ENCODE measurements around the gene MSL1. TPM values are rescaled to one million over a fixed set of nuclear protein-coding genes. Genes with fewer than 3 reads are reported as not detected.

The MSL1 gene
- total and polyA plus RNA-seq, 2 of the 13 experiments (the other 11 are each of a cell fraction or from before 2014, with no cell fraction given), result 63.8 to 88.5 TPM

- TF ChIP-seq THRA (CRISPR knock-in tag; IDR thresholded peaks at IDR 0.05; ENCODE audit: borderline replicate concordance) (peak; percentile 66), TCF7 (IDR thresholded peaks at IDR 0.05; ENCODE audit: low read depth) (no peak), ZHX1 (CRISPR knock-in tag; IDR thresholded peaks at IDR 0.05; ENCODE audit: low read depth) (peak; percentile 59; the same call in 1 of the 2 replicates), ZNF691 (CRISPR knock-in tag; IDR thresholded peaks at IDR 0.05; ENCODE audit: borderline replicate concordance, low read depth) (peak; percentile 72; the same call in 1 of the 2 replicates), MIER2 (CRISPR knock-in tag; IDR thresholded peaks at IDR 0.05) (no peak; the same call in 1 of the 2 replicates), MEIS2 (CRISPR knock-in tag; IDR thresholded peaks at IDR 0.05) (peak; percentile 42; the same call in 1 of the 2 replicates), IRX3 (CRISPR knock-in tag; IDR thresholded peaks at IDR 0.05; ENCODE audit: borderline replicate concordance, low read depth) (peak; percentile 62; the same call in 1 of the 2 replicates), ZSCAN29 (CRISPR knock-in tag; conservative IDR thresholded peaks at IDR 0.05) (no peak; the same call in 1 of the 2 replicates), ZNF740 (CRISPR knock-in tag; IDR thresholded peaks at IDR 0.05) (no peak), MIER3 (CRISPR knock-in tag; IDR thresholded peaks at IDR 0.05; ENCODE audit: borderline replicate concordance) (peak; percentile 84; the same call in 1 of the 2 replicates), ZBTB39 (CRISPR knock-in tag; IDR thresholded peaks at IDR 0.05) (no peak), ZNF782 (CRISPR knock-in tag; IDR thresholded peaks at IDR 0.05; ENCODE audit: borderline replicate concordance) (no peak), PLRG1 (conservative IDR thresholded peaks at IDR 0.05) (no peak), ZNF713 (CRISPR knock-in tag; IDR thresholded peaks at IDR 0.05) (no peak), SNAPC5 (CRISPR knock-in tag; IDR thresholded peaks at IDR 0.05; ENCODE audit: borderline replicate concordance) (no peak; the same call in 1 of the 2 replicates), SP2 (CRISPR knock-in tag; IDR thresholded peaks at IDR 0.05) (no peak; the same call in 1 of the 2 replicates), ZNF337 (CRISPR knock-in tag; IDR thresholded peaks at IDR 0.05; ENCODE audit: borderline replicate concordance, low read depth) (peak; percentile 97), ZNF615 (CRISPR knock-in tag; IDR thresholded peaks at IDR 0.05; ENCODE audit: borderline replicate concordance) (no peak)
These were observed 8.5 kb upstream of the MSL1 start (continued) for GRCh38 chr17:40113110-40113906.
